Nucleus accumbens (tissue), 56 donors: ENCODE data around the gene TENM3.
A peak's percentile ranks its signal among the peaks of the same experiment; 100 is the strongest.

Experiments
- DNase-seq, 56 donors: peaks; one replicate each; lab custom pipeline; 2025; lab: John Stamatoyannopoulos, UW

Gene TENM3

GRCh38 chr4:182749667-182750167 lies 506.5 kb downstream of the TENM3 start:
- no peak for DNase-seq

GRCh38 chr4:182752158-182752910 lies 509.1 kb downstream of the TENM3 start:
- DNase-seq: no peak

- DNase-seq: no peak
Observed at GRCh38 chr4:182754895-182755294, 511.7 kb downstream of the TENM3 start.

- no peak for DNase-seq
Observed at GRCh38 chr4:182756161-182756690, 513.0 kb downstream of the TENM3 start.

GRCh38 chr4:182758273-182758672 lies 515.1 kb downstream of the TENM3 start:
- DNase-seq: no peak

- DNase-seq: no peak
Observed at GRCh38 chr4:182760551-182761043, 517.4 kb downstream of the TENM3 start.

- no peak for DNase-seq
Observed at GRCh38 chr4:182764137-182764536, 520.9 kb downstream of the TENM3 start.

GRCh38 chr4:182764642-182765041 lies 521.4 kb downstream of the TENM3 start:
- DNase-seq: no peak

GRCh38 chr4:182765987-182766856 lies 523.0 kb downstream of the TENM3 start:
- DNase-seq: peak in 1 of 56 donors; percentile 2

- peak in 13 of 56 donors; percentile 1 to 39 (median 15) for DNase-seq
Observed at GRCh38 chr4:182766857-182767250, 523.7 kb downstream of the TENM3 start.

- DNase-seq: no peak
Observed at GRCh38 chr4:182768838-182769237, 525.6 kb downstream of the TENM3 start.

- no peak for DNase-seq
Observed at GRCh38 chr4:182770259-182770995, 527.2 kb downstream of the TENM3 start.

GRCh38 chr4:182770996-182771514 lies 527.9 kb downstream of the TENM3 start:
- no peak for DNase-seq

- DNase-seq: no peak
Observed at GRCh38 chr4:182775075-182775474, 531.9 kb downstream of the TENM3 start.

GRCh38 chr4:182776376-182777105 lies 533.3 kb downstream of the TENM3 start:
- no peak for DNase-seq

GRCh38 chr4:182778222-182778982 lies 535.2 kb downstream of the TENM3 start:
- DNase-seq: no peak

- no peak for DNase-seq
Observed at GRCh38 chr4:182786991-182787390, 543.8 kb downstream of the TENM3 start.

GRCh38 chr4:182788201-182788600 lies 545.0 kb downstream of the TENM3 start:
- no peak for DNase-seq

- no peak for DNase-seq
Observed at GRCh38 chr4:182789529-182789928, 546.3 kb downstream of the TENM3 start.
